GM18858 (cell line): ENCODE results near the gene RUNX3.
A peak's percentile ranks its signal among the peaks of the same experiment; 100 is the strongest.
"Not testable (repeated sequence)": the region's sequence is repeated elsewhere in the genome, so short reads cannot be mapped to it uniquely, and the experiment has no call there.

Source experiments
- ATAC-seq: cut with Tn5 transposase; IDR thresholded peaks from one replicate; pipeline ENCODE4 v1.9.1; 2021; ENCODE audit not compliant: unreplicated experiment

The RUNX3 gene

DNA sequence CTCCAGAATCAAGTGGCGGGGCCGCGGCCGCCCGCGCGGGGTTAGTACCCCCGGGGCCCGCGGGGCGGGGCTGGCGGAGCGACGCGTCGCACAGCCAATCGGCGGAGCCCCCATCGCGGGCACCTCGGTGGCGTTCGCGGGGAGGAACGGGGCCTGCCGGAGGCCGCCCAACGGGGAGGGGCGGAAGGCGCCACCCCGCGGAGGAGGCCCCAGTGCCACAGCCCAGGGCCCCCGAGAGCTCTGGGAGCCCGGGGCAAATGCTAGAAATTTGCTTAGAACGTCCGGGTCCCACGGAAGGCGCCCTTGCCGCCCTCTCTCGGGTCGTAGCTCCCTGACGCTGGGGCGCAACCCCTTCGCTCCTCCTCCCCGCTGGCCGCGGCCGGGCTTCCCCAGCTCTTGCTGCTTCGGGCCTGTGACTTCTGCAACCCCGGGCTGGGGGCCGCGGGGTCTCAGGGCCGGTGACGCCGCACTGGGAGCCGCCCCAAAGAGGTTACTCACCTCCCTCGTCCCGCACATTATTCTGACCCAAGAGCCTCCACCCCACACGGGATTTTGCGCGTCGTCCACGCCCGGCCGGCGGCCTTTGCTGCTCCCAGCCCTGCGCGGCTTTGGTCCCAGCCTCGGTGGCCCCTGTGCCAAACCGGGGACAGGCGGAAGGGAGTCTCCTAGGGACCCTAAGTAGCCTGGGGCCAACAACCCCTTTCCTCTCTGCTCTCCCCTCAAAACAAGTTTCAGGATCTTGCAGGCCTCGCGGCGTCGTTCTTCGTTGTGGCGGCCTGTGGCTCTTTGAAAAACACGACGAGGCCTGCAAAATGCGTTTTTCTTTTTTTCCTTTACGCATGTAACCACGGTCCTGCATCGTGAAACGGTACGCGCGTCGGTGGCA lies at the start of gene RUNX3:
Gene RUNX3, minus strand, starts transcription at position 17 of the 886 bp plus-strand sequence. CDS start 408 bp downstream, outside the sequence.
- peak; percentile 58 for ATAC-seq

DNA sequence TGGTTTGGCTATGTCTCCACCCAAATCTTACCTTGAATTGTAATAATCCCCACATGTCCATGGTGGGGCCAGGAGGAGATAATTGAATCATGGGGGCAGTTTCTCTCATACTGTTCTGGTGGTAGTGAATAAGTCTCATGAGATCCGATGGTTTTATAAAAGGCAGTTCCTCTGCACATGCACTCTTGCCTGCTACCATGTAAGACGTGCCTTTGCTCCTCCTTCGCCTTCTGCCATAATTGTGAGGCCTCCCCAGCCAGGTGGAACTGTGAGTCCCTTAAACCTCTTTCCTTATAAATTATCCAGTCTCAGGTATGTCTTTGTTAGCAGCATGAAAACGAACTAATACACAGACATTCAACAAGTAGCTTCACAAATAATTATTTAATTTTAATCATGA lies 49.2 kb upstream of the RUNX3 start:
- not testable (repeated sequence) for ATAC-seq

DNA sequence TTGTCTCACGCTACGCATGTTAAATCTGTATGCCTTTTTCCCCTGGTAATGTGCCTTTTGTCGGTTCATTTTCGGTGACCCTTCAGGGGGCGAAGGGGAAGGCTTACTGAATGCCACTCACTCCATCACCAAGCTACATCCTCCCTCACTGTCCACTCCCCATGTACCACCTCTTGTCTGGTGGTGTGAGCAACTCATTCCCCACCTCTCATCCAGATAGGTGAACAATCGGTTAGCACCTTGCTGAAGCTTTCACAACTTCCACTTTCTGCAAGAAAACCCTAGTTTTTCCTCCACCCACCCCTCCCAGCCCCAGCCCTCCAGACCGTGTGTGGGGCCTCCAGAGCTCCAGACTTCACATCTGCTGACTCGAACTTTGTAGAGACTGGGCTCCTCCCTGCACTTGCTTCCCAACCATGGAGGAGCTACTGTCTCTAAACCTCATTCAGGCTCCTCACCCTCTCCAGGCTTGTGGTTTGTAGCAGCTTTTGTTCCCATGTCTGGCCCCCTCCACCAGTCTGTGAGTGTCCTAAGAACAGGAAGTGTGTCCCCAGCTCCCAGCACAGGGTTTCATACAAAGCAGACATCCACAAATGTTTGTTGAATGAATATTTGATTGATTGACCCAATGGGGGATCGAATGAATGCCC lies 48.4 kb upstream of the RUNX3 start:
- no peak for ATAC-seq

DNA sequence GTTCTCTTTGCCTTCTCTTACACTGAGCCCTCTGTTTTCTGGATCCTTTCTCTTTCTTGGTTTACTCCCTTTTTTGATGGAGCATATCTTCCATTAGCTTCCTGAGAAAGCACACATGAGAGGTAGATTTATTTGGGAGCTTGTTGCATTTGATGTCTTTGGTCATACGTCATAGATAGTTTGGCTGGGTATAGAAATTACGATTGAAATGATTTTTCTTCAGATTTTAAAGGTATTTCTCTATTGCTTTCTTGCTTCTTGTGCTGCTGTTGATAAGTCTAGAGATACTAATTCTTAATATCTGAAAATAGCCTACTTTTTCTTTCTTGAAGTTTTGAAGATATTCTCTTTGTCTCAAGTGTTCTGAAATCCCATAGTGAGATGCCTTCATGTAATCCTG lies 45.3 kb upstream of the RUNX3 start:
- no peak for ATAC-seq

DNA sequence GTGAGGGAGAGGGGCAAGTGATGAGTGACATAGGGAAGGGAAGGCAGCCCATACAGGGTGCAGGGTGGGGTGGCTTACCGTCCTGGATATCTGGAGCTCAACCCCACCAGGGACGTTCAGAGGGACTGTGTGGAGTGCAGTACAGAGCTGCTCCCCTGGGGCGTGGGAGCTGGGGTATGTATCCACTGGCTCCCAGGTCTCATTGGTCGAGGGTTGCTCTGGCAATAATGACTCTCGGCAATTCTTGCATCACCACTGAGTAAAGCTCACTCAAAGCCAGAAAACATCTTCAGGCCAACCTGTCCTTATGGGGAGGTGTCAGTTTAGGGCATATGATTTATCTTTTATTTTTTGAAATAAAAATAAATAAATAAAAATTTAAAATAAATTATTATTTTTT lies 43.2 kb upstream of the RUNX3 start:
- ATAC-seq = no peak

DNA sequence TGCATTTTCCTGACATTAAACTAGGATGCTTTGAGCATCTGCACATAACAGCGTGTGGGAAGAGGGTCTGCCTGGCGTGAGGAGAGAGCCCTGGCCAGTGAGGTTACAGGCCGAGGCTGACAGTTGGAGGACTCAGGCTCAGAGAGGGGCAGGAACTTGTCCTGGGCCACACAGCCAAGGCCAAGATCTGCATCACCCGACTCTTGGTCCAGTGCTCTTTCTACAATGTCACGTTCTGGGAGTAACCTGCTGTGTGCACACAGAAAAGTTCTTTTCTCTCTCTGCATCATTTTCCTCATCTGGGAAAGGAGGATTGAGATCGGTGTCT lies 42.8 kb upstream of the RUNX3 start:
- ATAC-seq = no peak

DNA sequence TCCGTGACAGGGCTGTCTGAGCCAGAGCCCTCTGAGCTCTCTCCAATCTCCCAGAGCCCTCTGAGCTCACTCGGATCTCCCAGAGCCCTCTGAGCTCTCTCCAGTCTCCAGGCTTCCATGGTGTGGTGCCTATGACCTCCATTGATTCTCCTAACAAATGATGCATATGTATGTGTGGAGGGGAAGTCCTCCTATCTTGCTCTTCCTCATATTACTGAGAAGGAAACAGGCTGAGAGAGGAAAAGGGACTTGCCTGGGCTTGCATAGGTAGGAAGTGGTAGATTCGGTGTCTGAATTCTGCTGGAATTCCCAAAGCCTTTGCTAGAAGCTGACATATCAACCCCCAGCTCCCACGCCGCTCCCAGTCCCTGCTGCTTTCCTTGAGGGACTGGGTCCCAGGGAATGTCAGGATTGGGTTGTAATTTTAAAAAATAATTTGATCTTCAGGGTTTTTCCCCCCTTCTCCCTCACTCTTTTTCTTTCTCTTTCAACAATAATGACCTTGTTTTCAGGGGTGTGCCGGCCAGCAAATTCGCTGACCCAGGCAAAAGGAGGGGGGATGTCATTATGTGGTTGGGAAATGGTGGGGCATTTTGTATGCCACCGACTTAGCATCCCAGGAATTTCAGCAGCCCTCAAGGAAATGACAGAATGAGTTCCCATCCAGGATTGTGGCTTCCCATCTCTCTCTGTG lies 42.3 kb upstream of the RUNX3 start:
- no peak for ATAC-seq

DNA sequence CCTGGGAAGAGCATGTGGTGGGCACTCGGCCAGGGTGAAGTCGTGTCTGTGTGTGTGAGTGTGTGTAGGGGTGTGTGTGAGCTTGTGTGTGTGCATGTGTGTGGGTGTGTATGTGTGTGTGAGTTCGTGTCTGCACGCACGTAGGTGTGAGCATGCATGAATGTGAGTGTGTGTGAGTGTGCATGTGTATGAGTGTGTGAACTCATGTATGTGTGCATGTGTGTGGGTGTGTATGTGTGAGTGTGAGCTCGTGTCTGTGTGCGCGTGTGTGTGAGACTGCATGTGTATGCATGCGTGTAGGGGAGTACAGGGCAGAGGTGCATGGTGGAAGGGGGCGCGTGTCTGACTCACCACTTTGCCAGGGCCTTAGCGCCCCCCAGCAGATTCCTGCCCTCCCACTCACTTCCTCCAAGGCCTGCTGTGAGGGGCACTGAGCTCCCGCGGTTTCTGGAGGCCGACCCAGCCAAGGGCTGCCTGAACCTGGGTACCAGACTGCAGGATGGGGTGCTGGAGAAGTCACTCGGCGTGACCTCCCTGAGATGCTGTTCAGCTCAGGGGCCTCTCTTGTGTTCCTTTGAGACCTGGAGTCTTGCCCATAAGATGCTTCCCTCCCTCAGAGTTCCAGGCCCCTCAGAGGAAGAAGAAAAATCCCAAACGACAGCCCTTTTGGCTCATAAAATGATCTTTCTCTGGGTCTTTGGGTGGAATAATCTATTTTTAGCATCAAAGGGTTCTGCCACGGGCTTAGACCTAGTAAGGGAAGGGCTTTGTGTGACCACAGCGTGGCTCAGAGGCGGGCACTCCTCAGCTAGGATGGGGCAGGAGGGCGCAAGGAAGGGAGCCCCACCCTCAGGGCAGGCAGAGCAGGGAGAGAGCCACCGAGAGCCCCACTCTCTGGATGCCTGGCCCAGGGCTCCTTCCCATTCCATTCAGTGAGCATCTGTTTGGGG lies 41.1 kb upstream of the RUNX3 start:
- no peak for ATAC-seq

DNA sequence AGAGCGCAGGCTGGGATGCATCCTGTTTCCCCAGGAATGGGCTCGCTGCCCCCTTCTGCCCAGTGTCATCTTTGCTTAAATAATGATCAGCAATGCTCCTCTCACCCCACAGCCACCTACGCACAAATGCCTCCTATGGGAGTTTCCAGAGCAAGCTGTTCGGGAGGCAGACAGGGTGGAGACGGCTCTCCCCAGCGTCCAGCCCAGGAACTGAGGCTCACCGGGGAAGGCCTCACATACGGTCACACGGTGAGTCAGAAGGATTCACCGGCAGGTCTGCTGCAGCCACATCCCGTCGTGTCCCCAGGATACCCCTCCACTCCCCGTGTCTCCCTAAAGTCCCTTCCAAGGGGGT lies 40.3 kb upstream of the RUNX3 start:
- ATAC-seq = no peak

DNA sequence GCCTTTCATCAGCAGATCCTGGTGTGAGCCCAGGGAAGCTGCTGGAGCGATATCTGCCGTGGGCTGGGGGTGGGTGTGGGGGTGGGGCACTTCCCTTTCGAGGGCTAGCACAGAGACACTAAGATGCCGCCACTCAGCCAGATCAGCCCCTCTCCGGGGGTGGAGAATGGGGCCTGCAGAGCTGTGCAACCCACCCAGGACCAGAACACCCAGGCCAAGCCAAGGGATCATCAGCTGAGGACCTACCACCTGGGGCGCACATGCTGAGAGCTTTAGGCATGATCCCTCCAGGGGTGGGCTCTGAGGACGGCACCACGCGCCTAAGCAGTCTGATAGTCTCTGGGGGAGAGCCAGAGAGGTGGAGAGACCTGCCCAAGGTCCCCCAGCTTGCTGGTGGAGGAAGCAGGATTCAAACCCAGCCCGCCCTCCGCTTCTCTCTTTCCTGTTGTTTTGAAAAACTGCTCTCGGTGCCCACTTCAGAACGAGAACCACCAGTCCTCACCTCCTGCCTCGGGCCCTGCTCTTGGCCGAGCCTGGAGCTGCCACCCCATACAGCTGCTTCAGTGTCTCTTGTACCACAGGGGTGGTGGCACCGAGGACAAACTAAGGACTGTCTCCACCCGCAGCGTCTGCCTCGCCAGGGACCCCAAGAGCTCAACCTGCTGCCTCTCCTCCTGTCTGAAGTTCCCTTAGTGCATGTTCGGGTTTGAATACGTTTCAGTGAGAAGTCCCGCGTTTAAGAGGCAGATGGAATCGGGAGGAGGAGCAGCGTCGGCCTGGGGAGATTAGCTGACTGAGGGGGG lies 39.7 kb upstream of the RUNX3 start:
- ATAC-seq = no peak

DNA sequence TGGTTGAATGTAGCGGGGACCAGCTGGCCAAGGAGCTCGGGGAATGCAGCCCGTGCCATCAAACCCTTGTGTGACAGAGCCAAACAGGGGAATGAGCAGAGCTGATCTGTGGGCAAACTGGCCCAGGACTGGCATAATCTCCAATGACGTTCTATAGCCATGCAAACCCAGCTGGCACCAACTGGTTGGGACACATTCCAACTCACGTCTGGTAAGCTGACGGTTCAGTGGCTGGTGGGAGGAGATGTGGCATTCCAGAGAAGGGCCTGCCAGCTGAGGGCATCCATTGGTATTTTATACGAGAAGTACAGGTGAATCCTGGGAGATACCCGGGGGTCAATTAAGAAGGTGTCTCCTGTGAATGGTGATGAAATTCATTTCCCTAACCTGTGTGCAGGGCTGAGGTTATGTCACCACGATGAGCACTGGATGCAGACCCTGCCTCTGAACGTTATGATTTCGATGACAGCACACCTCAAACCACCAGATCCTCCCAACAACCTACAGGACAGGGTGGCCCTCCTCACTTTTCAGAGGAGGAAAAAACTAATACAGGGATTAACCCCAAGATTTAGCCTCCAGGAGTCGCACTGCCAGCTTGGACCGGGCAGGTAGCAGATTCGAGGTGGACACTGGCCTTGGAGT lies 39.0 kb upstream of the RUNX3 start:
- ATAC-seq = no peak

DNA sequence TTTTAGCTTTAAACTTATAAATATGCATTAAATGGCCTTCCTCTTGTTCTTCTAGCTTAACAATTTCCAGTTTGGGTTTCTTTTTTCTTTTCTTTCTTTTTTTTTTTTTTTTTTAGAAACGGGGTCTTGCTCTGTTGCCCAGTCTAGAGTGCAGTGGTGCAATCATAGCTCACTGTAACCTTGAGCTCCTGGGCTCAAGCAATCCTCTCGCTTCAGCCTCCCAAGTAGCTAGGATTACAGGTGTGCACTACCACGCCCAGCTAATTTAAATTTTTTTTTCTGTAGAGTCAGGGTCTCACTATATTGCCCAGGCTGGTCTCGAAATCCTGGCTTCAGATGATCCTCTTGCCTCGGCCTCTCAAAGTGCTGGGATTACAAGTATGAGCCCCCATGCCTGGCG lies 37.9 kb upstream of the RUNX3 start:
- ATAC-seq = no peak

DNA sequence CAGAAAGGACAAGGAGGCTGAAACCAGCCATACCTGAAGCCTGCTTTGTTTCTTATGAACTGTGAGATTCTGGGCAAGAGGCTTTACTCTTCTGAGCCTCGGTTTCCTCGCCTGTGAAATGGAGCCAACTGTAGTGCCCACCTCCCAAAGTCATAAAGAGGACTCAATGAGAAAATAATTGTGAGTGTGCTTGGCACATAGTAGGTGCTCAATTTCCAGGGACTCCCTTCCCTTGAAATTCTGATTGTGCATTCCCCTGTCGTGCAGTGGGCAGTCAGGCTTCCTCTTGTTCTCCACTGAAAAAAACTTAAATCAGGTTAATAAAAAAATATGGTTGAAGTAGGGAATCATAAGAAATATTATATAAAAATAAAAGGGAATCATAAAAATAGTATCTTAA lies 37.5 kb upstream of the RUNX3 start:
- ATAC-seq = no peak

DNA sequence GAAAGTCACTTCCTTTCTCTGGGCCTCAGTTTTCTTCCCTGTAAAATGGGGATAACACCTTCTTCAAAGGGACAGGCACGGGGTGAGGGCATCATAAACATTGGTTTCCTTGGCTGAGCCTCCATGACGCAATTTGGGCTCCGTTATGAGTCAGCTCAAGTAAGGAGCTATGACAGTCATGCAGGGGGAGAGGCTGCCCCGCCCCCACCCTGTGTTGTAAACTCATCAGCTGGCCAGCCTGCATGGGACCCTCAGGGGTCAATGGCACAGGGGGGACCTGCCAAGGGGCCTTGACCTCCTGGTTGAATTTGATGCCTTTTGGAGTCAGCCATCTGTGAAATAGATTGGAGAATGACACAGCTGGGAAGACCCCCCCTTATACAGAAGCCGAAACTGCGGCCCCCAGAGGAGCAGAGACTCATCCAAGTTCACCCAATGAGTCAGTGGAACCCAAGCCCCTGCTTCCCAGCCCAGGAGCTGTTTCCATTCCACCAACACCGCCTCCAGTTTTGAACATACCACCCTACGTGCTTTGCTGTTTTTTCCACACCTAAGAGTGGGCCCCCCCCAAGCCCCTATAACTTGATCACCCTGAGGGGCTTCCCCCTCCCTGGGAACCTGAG lies 36.8 kb upstream of the RUNX3 start:
- ATAC-seq = no peak

DNA sequence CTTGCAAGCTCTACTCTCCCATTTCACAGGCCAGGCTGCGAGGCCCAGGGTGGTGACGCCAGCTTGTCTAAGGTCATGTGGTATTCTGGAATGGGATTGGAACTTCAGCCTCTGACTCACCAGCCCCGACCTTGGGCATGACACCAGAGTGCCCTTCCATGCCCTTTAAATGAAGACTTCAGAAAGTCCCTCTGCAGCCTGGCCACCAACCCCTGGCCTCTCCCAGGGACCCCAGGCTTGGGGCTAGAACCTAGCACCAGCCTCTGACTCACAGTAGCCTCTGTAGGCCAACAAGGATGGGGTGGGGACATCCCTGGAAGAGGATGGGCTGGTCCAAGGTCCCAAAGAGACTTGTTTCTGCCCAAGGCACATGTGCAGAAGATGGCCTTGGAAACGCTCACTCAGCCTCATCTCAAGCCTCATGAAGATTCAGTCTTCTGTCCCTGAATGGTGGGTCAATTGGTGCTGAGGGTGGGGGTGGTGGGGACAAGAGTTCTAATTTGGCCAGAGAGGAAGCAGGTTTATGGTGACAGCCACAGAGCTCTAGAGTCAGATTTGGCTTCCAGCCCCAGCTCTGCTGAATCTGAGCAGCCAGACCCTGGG lies 36.1 kb upstream of the RUNX3 start:
- no peak for ATAC-seq

DNA sequence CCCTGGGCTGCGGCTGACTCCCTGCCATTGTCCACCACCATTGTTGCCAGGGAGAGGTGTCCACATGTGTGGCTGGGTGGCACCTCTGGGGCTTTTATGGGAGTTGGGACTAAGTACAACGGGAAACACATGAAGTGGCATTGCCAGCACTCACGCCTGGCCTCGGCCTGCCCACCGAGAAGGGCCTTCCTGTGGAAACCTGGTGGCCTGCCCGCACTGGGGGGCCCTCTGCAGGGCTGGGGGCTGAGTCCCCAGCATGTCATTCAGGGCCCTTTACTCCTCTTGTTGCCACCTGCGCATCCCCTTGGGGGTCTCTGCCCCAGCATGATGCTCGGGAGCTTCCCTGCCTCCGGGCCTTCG lies 35.5 kb upstream of the RUNX3 start:
- ATAC-seq = no peak

DNA sequence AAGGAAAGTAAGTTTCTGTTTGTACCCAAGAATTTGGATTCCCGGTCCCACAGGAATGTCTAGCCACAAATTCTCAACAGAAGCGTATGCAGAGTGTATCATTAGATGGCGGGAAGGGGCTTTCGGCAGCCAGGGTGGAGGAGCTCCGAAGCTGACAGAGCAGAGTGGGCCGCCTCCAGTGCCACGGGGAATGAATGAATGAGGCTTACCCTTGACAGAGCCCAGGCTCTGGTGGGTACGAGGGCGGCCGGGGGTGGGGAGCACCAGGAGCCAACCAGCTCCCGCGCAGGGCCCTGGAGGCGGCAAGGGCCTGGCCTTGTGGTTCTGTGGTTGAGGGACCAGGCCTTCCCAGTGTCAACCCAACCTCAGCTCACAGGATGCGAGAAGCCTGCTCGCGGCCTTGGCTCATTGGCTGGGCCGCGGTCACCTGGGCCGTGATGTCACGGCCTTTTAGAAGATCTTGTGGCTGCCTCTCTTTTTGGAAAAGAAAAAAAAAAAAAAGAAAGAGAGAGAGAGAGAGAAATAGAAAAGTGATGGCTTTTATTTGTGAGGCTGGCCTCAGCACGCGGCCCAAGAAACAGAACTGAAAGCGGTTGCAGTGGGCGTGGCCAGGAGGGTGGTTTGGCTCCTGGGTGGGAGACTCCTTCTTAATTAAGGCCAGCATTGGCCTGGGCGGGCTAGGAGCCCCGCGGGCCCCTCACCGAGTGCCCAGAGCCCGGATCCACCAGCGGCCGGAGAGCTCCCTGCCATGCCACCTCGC lies 34.9 kb upstream of the RUNX3 start:
- peak; percentile 84 for ATAC-seq
